ENCODE data around the gene RPS6KB2.
A peak's percentile ranks its signal among the peaks of the same experiment; 100 is the strongest.
"Not testable (repeated sequence)": the region's sequence is repeated elsewhere in the genome, so short reads cannot be mapped to it uniquely, and the experiment has no call there.

RPS6KB2 gene

DNA sequence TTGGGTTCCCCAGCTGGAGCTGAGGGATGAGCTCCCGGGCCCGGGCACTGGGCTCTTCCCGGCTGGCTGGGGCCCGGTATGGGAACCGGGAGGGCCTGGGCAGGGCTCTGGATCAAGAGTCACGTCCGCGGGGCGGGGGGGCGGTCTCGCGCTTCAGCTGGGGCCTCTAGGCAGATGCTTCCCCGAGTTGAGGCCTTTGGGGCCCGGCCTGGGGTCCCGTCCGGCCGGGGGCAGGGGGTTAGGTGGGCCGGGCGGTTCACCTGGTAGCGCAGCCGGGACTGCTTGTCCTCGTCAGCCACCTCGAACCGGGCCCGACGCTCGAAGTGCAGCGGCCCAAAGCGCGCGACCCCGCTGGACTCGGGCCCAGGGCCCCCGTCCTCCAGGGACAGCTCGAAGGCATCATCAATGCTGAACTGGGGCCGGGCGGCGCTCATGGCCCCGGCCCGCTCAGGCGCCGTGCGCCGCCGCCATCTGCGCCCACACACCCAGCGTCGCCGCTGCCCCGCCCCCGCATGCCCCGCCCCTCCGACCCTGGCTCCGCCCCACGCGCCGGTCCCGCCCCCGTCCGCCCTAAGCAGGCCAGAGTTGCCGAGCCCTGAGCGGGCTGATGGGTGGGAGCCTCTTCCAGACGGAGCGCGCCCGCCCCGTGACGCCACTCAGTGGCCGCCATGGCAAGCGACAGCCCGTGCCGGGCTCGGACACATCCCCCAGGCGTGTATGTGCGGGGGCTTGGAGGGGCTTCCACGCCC is 40.6 kb downstream of the RPS6KB2 start, which contains the start of gene TMEM134:
Gene TMEM134, minus strand, starts transcription at position 493 of the 749 bp plus-strand sequence. Its CDS starts 59 bp downstream, at position 434.
- DNase-seq, result peak; percentile 93

DNA sequence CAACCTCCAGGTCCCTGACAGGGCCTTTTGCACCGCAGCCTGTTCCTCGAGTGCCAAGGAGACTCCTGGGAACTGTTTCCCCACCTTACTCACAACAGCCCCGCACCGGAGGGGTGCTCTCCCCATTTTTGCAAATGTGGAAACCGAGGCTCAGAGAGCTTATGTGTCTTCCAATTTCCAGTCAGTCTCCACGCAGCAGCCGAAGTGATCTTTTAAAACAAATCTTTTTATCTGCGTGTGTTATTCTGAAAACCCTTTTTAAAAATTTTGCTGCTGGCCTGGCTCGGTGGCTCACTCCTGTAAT is 41.2 kb downstream of the RPS6KB2 start:
- no peak for DNase-seq

DNA sequence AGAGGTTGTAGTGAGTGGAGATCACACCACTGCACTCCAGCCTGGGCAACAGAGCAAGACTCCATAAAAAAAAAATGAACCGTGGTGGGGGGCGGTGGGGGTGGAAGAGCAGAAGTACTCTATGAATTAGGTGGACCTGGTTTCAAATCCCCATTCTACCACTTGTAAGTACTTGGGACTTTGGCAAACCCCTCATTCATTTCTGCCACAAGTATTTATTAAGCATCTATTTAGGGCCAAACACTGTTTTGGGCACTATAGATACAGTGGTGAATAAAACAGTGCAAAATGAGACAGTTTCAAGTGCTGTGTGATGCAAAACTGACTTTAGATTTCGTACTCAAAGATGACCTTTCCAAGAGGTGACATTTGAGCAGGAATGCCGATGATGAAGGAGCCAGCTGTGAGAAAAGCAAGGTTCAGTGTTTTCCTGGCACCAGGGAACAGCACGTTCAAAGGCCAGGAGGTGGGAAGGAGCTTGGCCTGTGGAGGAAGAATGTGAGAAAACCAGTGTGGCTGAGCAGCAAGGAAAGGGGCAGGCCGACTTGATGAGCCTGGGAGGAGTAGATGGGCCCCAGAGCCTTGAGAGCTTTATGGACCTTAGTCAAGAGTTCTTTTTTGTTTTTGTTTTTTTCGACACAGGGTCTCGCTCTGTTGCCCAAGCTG is 42.2 kb downstream of the RPS6KB2 start:
- DNase-seq, result no peak

DNA sequence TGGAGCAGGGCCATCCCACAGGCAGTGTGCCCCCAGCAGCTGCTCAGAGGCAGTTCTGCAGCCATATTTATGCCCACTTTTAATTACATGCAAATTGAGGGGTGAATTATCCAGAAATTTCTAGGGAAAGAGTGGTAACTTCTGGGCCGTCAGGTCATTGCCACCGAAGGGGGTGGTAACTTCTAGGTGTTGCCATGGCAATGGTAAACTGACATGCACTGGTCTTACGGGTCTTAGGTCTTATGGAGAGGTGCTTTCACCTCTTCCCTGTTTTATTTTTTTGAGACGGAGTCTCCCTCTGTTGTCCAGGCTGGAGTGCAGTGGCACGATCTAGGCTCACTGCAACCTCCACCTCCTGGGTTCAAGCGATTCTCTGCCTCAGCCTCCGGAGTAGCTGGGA is 44.6 kb downstream of the RPS6KB2 start:
- no peak for DNase-seq

DNA sequence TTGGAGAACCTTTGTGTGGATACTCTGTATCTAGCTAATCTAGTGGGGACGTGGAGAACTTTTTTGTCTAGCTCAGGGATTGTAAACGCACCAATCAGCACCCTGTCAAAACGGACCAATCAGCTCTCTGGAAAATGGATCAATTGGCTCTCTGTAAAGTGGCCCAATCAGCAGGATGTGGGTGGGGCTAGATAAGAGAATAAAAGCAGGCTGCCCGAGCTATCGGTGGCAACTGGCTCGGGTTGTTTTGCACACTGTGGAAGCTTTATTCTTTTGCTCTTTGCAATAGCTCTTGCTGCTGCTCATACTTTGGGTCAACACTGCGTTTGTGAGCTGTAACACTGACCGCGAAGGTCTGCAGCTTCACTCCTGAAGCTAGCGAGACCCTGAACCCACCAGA is 48.4 kb downstream of the RPS6KB2 start:
- DNase-seq, result not testable (repeated sequence)

DNA sequence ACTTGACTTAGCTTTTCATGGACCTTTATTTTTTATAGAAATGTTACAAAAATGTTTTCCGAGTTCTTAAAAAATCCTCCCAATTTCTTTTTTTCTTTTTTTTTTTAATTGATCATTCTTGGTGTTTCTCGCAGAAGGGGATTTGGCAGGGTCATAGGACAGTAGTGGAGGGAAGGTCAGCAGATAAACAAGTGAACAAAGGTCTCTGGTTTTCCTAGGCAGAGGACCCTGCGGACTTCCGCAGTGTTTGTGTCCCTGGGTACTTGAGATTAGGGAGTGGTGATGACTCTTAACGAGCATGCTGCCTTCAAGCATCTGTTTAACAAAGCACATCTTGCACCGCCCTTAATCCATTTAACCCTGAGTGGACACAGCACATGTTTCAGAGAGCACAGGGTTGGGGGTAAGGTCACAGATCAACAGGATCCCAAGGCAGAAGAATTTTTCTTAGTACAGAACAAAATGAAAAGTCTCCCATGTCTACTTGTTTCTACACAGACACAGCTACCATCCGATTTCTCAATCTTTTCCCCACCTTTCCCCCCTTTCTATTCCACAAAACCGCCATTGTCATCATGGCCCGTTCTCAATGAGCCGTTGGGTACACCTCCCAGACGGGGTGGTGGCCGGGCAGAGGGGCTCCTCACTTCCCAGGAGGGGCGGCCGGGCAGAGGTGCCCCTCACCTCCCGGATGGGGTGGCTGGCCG is 49.2 kb downstream of the RPS6KB2 start:
- not testable (repeated sequence) for DNase-seq

DNA sequence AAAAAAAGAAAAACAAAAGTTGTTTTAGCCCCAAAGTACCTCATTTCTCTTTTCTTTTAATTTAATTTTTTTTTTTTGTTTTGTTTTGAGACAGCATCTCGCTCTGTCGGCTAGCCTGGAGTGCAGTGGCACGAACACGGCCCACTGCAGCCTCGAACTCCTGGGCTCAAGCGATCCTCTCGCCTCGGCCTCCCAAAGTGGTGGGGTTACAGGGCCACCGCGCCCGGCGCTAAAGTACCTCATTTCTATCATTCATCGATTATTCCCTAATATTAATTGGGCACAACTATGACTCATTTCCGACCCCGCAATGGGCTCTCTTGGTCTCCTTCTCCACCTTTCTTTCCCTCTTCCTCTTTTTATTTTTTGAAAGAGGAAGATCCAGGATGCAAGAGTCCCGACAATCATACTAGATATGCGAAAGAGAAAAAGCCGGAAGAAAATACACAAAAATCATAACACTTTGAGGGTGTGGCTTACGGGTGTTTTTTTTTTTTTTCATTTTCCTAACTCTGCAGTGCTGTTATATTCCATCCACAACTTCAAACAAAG is 54.1 kb downstream of the RPS6KB2 start:
- DNase-seq, result no peak

DNA sequence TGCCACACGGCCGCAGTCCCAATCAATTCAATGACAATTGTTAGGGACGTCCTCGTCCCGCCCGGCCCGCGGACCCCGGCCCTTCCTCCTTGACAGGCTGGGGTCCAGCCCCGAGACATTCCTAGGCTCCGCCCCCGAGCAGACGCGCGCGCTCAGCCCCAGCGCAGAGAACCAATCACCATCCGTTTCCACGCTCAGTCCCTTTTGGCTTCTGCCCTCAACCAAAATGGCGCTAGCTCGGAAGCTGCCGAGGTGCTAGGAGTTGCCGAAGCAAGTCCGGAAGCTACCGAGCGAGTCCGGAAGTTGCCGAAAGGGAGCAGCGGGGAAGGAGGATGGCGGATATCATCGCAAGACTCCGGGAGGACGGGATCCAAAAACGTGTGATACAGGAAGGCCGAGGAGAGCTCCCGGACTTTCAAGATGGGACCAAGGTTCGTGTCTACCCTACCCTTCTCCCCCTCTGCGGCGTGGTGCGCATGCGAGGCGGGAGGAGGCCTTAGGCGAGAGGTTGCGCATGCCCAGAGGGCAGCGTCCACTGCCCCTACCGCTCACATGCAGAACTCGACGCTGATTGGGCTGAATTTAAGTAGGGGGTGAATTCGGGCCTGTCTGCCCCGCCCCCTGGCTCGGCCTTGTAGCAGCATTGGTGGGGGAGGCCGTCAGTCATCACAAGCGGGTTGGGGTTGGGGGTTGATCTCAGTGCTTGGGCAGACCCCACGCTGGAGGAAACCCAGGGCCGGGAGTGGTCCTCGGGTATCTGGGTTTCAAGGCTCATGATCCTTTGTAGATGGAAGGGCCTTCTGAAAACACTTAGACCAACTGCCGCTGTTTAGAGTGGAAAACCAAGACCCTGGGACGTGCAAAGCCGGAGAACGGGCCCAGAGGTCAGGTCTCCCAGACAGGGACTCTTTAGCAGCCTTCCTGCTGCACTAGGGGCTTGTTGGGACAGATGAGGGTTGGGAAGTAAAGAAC is 54.8 kb downstream of the RPS6KB2 start, which contains the start of gene AIP:
Gene AIP, plus strand, starts transcription at position 200 of the 972 bp plus-strand sequence. Its CDS starts 133 bp downstream, at position 333.
- peak; percentile 98 for DNase-seq

DNA sequence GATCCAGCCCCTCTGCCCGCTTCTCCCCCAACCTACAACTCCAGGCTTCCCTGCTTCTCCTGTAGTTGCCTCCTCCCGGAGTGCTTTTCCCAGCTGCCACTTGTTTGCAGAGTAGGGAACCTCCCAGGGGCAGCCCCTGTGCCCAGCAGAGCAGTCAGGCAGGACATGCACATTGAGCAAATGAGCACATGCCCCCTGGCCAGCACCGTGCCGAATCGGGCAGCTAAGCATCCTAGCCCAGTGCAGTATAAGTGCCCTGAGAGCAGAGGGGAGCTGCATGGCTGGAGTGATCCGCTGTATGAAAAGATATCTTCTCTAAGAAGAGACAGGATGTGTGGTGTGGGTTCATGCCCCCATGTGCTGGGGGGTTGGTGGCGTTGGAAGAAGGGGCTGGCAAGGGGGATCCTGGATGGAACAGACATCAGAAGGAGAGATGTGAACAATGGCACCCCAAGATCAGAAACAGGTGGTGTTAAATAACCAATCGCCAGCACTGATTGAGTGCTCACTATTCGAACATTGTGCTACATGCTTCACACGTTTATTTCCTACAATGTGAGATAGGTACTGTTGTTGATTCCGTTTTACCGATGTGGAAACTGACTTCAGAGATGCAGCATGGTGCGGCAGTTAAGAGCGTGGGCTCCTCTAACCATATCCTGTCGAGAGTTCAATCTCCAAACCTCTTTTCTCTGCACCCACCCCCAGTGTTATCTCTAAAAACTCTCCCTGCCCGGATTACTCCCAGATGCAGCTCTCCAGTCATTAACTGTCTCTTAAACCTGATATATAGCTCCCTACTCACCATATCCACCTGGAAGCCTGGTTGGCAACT is 55.8 kb downstream of the RPS6KB2 start:
- DNase-seq, result peak; percentile 70

DNA sequence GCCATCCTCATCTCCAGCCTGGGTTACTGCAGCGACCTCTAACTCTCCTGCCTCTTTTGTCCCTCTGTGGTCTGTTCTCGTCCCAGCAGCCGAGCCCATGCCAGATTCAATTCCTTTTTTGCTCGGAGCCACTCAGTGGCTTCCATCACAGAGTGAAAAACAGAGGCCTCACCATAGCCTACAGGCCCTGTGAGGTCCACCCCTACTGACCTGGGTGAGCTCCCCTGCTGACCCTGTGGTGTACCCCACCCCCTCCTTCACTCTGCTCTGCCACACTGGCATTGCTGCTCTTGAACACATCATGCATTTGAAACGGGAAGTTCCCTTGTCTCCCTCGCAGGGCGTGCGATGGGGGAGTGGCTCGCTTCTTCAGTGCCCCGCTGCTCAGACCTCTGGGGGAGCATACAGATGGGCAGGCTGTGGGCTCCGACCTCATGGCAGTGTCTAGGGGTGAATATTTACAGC is 56.6 kb downstream of the RPS6KB2 start:
- DNase-seq, result peak; percentile 74
